NB4 (cell line): Measurements from ENCODE around the gene CIAO3.

Source experiments
- CTCF ChIP-seq: IDR thresholded peaks from one replicate; pipeline ENCODE4 v1.5.1; 2012; ENCODE audit warnings: low read depth, low read length
- MYC ChIP-seq: IDR thresholded peaks from 2 replicates; pipeline ENCODE4 v1.6.1; 2011; ENCODE audit warnings: low read depth, low read length

GRCh38 chr16:722835-723633 lies 17.8 kb downstream of the CIAO3 start:
- TF ChIP-seq CTCF (no peak), MYC (no peak)
